ENCODE data around the gene POLQ.

DNA sequence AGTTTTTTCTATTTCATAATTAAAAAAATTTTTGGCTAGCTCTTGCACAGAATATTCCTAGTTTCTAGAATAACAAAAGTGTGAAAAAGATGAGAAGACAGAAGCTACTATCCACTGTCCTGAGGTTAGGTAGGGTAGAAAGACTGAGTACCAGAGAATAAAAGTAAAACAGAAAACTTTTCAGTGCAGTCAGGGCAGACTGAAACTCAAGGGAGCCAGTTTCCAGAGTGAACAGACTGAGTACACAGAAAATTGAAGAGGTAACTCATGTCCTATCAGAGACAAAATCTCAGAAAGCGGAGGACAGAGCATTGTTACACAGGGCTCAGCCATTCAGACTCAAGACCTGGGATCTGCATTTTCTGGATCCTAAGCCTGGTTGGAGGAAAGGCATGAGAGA is 38.6 kb upstream of the POLQ start:
- no peak for TF ChIP-seq ZNF274 (IDR thresholded peaks at IDR 0.05; ENCODE audit: low read depth, low read length)
- no peak for TF ChIP-seq YY1 (IDR thresholded peaks at IDR 0.05; ENCODE audit: insufficient read depth, insufficient read length)
- TF ChIP-seq SUZ12 (IDR thresholded peaks at IDR 0.05; ENCODE audit: extremely low read depth, insufficient read depth, insufficient read length), result no peak
